Measurements from ENCODE around the gene ADORA3.

ADORA3 gene

DNA sequence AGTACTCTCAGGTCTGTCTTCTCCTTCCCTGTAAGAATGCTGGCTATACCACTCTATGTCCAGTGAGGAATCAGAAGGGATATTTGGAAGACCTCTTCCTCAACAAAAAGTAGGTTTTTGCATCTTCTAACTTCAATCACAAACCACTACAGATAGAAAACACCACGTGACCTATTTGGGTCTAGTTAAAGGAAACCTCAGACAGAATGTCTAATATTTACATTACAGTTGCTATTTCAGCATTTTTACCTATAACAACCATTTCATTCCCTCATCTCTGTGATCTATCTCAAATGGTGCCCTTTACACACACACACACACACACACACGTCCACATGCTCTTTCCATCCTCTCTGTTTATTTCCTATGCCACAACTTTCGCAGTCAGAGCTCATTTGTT, 7.9 kb upstream of the ADORA3 start:
- Histone ChIP-seq H3K27ac (ENCODE audit: low read length) (no peak overlapping the region), H3K4me3 (ENCODE audit: low read length) (no peak overlapping the region), H3K9me3 (ENCODE audit: insufficient read depth, low read length) (no peaks in the 10 kb centered on the region), H3K36me3 (replicated peaks; ENCODE audit: low read depth, low read length) (no peaks in the 10 kb centered on the region), H3K9ac (ENCODE audit: low read length) (no peak overlapping the region), H3K4me2 (ENCODE audit: low read length) (no peak overlapping the region), H2AFZ (ENCODE audit: low read depth, low read length) (no peak overlapping the region), H3K27me3 (ENCODE audit: low read depth, low read length) (no peaks in the 10 kb centered on the region), H3K79me2 (ENCODE audit: low read length) (0 out of 2 replicates have a peak, but pooled peaks cover 3% of the 10 kb centered on the region), H4K20me1 (ENCODE audit: insufficient read depth, low read length) (no peaks in the 10 kb centered on the region), H3K4me1 (ENCODE audit: low read length) (peaks cover 65% of the 10 kb centered on the region)
- TF ChIP-seq EZH2phosphoT487 (IDR thresholded peaks at IDR 0.05; ENCODE audit: low read depth), result no peak
- TF ChIP-seq, protein P1, sequence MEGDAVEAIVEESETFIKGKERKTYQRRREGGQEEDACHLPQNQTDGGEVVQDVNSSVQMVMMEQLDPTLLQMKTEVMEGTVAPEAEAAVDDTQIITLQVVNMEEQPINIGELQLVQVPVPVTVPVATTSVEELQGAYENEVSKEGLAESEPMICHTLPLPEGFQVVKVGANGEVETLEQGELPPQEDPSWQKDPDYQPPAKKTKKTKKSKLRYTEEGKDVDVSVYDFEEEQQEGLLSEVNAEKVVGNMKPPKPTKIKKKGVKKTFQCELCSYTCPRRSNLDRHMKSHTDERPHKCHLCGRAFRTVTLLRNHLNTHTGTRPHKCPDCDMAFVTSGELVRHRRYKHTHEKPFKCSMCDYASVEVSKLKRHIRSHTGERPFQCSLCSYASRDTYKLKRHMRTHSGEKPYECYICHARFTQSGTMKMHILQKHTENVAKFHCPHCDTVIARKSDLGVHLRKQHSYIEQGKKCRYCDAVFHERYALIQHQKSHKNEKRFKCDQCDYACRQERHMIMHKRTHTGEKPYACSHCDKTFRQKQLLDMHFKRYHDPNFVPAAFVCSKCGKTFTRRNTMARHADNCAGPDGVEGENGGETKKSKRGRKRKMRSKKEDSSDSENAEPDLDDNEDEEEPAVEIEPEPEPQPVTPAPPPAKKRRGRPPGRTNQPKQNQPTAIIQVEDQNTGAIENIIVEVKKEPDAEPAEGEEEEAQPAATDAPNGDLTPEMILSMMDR (IDR thresholded peaks at IDR 0.05; ENCODE audit: low read depth, low read length), result no peak

DNA sequence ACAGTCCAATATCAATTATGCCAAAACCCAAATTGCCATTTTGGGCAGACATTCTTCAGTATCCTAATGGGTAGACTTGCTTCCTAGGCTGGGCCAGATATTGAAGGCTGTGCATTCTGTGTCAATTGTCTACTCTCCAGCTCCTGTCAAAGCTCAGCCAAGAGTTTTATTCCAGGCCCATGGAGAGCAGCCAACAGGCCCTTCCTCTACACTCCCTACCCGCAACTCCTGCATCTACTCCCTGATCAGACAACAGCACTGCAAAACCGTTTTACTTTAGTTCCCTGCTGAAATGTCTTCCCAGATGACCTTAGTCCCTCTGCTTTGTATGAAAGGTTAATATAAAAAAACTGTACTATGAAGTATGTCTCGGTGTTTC, 6.6 kb upstream of the ADORA3 start:
- Histone ChIP-seq H2AFZ (ENCODE audit: low read depth, low read length) (no peak overlapping the region), H3K9me3 (ENCODE audit: insufficient read depth, low read length) (no peaks in the 10 kb centered on the region), H4K20me1 (ENCODE audit: insufficient read depth, low read length) (no peaks in the 10 kb centered on the region), H3K36me3 (replicated peaks; ENCODE audit: low read depth, low read length) (no peaks in the 10 kb centered on the region), H3K9ac (ENCODE audit: low read length) (no peak overlapping the region), H3K4me3 (ENCODE audit: low read length) (no peak overlapping the region), H3K4me1 (ENCODE audit: low read length) (peaks cover 65% of the 10 kb centered on the region), H3K4me2 (ENCODE audit: low read length) (no peak overlapping the region), H3K27ac (ENCODE audit: low read length) (no peak overlapping the region), H3K79me2 (ENCODE audit: low read length) (0 out of 2 replicates have a peak, but pooled peaks cover 3% of the 10 kb centered on the region), H3K27me3 (ENCODE audit: low read depth, low read length) (no peaks in the 10 kb centered on the region)
- TF ChIP-seq, protein P1 (IDR thresholded peaks at IDR 0.05; ENCODE audit: low read depth, low read length), result no peak
- TF ChIP-seq EZH2phosphoT487 (IDR thresholded peaks at IDR 0.05; ENCODE audit: low read depth), result no peak

DNA sequence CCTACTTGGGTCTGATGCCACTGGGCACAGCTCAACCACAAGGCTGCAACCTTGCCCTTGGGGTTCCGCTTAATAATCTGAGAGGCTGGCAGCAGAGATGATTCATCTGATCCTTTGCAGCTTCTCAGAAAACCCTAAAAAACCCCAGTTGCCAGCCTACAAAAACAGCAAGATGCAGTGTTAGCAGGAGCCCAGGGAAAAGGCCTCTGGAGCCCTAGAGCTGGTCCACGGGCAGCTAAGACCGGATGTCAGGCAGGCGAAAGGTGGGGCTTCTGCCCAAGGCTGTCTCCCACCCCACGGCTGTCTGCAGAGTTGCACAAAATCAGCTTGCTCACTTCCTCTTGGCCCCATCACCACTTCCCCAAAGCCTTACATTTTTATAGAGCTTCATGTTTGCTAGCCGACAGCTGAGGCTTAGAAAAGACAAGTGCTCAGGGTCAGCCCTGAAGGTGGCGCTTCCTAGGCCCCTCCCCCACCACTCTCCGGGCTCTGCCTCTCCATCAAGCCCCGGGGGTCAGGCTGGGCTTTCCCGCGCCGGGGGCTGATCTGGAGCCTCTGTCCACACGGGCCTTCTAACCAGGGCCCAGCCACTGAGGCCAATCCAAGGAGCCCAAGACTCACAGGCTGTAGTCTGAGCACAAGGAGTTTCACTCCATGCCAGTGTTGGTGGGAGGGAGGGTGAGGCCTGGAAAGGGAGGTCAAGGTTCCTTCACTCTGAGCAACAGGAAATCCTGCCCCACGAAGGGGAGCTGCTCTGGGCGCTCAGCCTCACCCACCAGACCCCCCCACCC, 4.2 kb upstream of the ADORA3 start:
- Histone ChIP-seq H3K9me3 (ENCODE audit: insufficient read depth, low read length) (no peaks in the 10 kb centered on the region), H3K36me3 (replicated peaks; ENCODE audit: low read depth, low read length) (no peaks in the 10 kb centered on the region), H3K9ac (ENCODE audit: low read length) (peak overlapping the region; percentile 96), H3K4me1 (ENCODE audit: low read length) (peaks cover 84% of the 10 kb centered on the region), H3K4me3 (ENCODE audit: low read length) (peak overlapping the region; percentile 73), H3K79me2 (ENCODE audit: low read length) (0 out of 2 replicates have a peak, but pooled peaks cover 3% of the 10 kb centered on the region), H2AFZ (ENCODE audit: low read depth, low read length) (no peak overlapping the region), H3K4me2 (ENCODE audit: low read length) (peak overlapping the region; percentile 94), H3K27me3 (ENCODE audit: low read depth, low read length) (no peaks in the 10 kb centered on the region), H3K27ac (ENCODE audit: low read length) (peak overlapping the region; percentile 99), H4K20me1 (ENCODE audit: insufficient read depth, low read length) (no peaks in the 10 kb centered on the region)
- no peak for TF ChIP-seq EZH2phosphoT487 (IDR thresholded peaks at IDR 0.05; ENCODE audit: low read depth)
- TF ChIP-seq, protein P1 (IDR thresholded peaks at IDR 0.05; ENCODE audit: low read depth, low read length), result no peak; the same call in 1 of the 2 replicates

DNA sequence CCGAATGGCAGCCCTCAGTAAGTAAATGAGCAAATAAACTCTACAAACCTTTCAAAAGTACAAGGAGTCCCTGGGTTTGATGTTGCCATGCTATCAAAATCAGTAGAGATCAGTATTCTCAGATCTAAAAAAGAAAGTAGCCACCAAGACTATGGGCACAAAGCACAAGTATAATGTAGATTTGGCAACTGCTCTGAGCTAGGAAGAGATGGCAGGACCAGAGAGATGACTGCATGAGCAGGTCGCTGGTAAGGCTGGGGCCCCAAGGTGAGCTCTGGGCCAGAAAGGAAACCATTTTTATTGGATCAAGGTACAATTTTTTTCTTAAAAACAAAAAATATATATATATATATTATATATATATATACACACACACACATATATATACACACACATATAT, 3.1 kb upstream of the ADORA3 start:
- Histone ChIP-seq H3K27me3 (ENCODE audit: low read depth, low read length) (no peaks in the 10 kb centered on the region), H3K9ac (ENCODE audit: low read length) (peak overlapping the region; percentile 77), H3K36me3 (replicated peaks; ENCODE audit: low read depth, low read length) (no peaks in the 10 kb centered on the region), H3K4me2 (ENCODE audit: low read length) (peak overlapping the region; percentile 79), H2AFZ (ENCODE audit: low read depth, low read length) (no peak overlapping the region), H4K20me1 (ENCODE audit: insufficient read depth, low read length) (no peaks in the 10 kb centered on the region), H3K27ac (ENCODE audit: low read length) (peak overlapping the region; percentile 99), H3K9me3 (ENCODE audit: insufficient read depth, low read length) (no peaks in the 10 kb centered on the region), H3K79me2 (ENCODE audit: low read length) (0 out of 2 replicates have a peak, but pooled peaks cover 3% of the 10 kb centered on the region), H3K4me1 (ENCODE audit: low read length) (peaks cover 83% of the 10 kb centered on the region), H3K4me3 (ENCODE audit: low read length) (peak overlapping the region; percentile 42)
- TF ChIP-seq, protein P1 (IDR thresholded peaks at IDR 0.05; ENCODE audit: low read depth, low read length), result no peak
- no peak for TF ChIP-seq EZH2phosphoT487 (IDR thresholded peaks at IDR 0.05; ENCODE audit: low read depth)

Data from OCI-LY3 (cell line).